Measurements from ENCODE around the gene YY1AP1.
A peak's percentile ranks its signal among the peaks of the same experiment; 100 is the strongest.
"Not testable (repeated sequence)": the region's sequence is repeated elsewhere in the genome, so short reads cannot be mapped to it uniquely, and the experiment has no call there.

The YY1AP1 gene

DNA sequence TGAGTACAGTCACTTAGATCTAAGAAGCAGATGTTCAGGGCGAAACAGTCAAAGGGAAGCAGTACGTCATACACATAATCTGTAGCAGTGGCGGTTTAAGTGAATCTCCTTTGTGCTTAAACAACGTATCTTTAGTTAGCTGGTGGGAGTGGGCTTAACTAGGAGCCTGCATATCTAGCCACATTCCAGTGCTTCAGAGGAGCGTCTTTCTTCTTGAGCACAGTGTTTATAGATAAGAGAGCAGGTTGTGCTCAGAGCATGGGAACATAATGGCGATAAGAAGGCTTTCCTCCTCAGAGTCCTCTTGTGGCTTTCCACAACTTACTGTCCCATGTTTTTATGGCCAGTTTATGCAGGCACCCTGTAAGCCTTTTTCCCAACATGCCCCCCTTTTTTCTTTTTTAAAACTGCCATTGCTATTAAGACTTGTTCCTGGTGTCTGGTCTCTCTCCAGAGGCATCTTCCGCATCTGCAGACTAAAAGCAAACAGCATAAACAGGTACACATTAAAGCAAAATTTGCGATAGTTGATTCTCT, 3.5 kb upstream of the YY1AP1 start:
- peaks cover 0 to 25% of the 10 kb centered on the region in 2 experiments for H3K36me3 ChIP-seq (ENCODE audit: control insufficient read depth in 1 of 2, insufficient read depth in 2 of 2, low read depth in 1 of 2, low read length in 2 of 2)
- H2BK12ac ChIP-seq (ENCODE audit: low read length in 2 of 2): no peak overlapping the region
- H3K9me3 ChIP-seq (ENCODE audit: control insufficient read depth, low read length): no peaks in the 10 kb centered on the region
- H3K4me1 ChIP-seq (ENCODE audit: control insufficient read depth, insufficient read depth, low read depth, low read length): peaks cover 4% of the 10 kb centered on the region
- no peak overlapping the region for H3K23ac ChIP-seq (ENCODE audit: low read length in 2 of 2)
- H3K9ac ChIP-seq (ENCODE audit: low read length): no peak overlapping the region
- no peak overlapping the region for H3K14ac ChIP-seq (ENCODE audit: low read length in 2 of 2)
- H3K18ac ChIP-seq (ENCODE audit: low read depth in 1 of 2, low read length in 2 of 2): no peak overlapping the region
- peaks cover 3% of the 10 kb centered on the region for H3K79me1 ChIP-seq (replicated peaks; ENCODE audit: low read length, poor library complexity, severe bottlenecking)
- no peak overlapping the region for H3K4ac ChIP-seq (ENCODE audit: low read depth in 1 of 2, low read length in 2 of 2)
- DNase-seq: no peak
- no peak overlapping the region for H3K4me3 ChIP-seq (ENCODE audit: insufficient read depth in 1 of 2, low read depth in 1 of 2, low read length in 2 of 2)
- H3K27ac ChIP-seq (ENCODE audit: low read length, poor library complexity, severe bottlenecking): no peak overlapping the region
- no peak overlapping the region for H2AK5ac ChIP-seq (ENCODE audit: low read length, severe bottlenecking)
- no peak overlapping the region for H2BK5ac ChIP-seq (ENCODE audit: low read depth, low read length, poor library complexity, severe bottlenecking)
- 98% methylated on average over 8 of the region's 8 CpGs for WGBS
- H3K27me3 ChIP-seq (ENCODE audit: control insufficient read depth in 1 of 2, insufficient read depth in 1 of 2, low read length in 2 of 2): no peaks in the 10 kb centered on the region
- H3K4me2 ChIP-seq (ENCODE audit: low read length, poor library complexity, severe bottlenecking): no peak overlapping the region
- no peak overlapping the region for H4K8ac ChIP-seq (ENCODE audit: low read length)
- H2BK15ac ChIP-seq (ENCODE audit: low read depth, poor library complexity, severe bottlenecking): no peak overlapping the region
- no peak overlapping the region for H2AFZ ChIP-seq (ENCODE audit: low read depth, low read length)
- H4K91ac ChIP-seq (ENCODE audit: low read length): no peak overlapping the region
- H2BK120ac ChIP-seq (ENCODE audit: low read depth, low read length): no peak overlapping the region

DNA sequence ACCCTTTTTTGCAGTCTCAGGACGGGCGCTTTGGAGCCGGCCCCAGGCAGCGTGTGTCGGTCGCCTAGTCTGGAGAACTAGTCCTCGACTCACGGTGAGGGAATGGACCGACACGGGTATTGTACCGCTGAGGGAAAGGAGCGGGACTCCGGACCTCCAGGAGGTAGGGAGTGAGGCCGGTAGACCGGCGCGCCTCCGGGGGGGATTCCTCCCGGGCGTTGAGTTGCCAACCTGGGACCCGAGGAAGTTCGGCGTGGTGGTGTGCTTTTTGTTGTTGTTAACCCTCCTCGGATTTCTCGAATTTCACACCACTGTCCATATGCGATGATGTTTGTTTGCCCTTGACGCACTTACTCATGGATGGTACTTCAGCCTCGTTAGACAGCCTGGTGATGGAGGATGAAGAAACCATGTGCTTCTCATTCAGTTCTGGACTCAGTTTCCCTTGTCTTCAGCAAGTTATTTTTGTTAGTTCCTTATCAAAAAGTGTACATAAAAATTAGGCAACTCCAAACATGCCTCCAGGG, 570 bp upstream of the YY1AP1 start, which contains the start of gene DAP3:
Gene DAP3 (plus strand): TSS at position 11 of the 527 bp plus-strand sequence. CDS start 20,689 bp downstream, outside the sequence.
- WGBS: 0% methylated on average over 18 of the region's 28 CpGs
- peak within 1 kb of the TSS in 1 of 2 experiments; percentile 100 for H3K14ac ChIP-seq (ENCODE audit: low read length in 2 of 2)
- H2AK5ac ChIP-seq (ENCODE audit: low read length, severe bottlenecking); H3K4me1 ChIP-seq (ENCODE audit: control insufficient read depth, insufficient read depth, low read depth, low read length); H3K9me3 ChIP-seq (ENCODE audit: control insufficient read depth, low read length); H3K27me3 ChIP-seq (ENCODE audit: control insufficient read depth in 1 of 2, insufficient read depth in 1 of 2, low read length in 2 of 2); H3K79me1 ChIP-seq (replicated peaks; ENCODE audit: low read length, poor library complexity, severe bottlenecking); DNase-seq: not testable (repeated sequence)
- H3K36me3 ChIP-seq (ENCODE audit: control insufficient read depth in 1 of 2, insufficient read depth in 2 of 2, low read depth in 1 of 2, low read length in 2 of 2): peaks cover 0 to 25% of the 10 kb centered on the region in 2 experiments
- H2BK120ac ChIP-seq (ENCODE audit: low read depth, low read length): peak within 1 kb of the TSS; percentile 86
- peak within 1 kb of the TSS; percentile 91 to 99 for H3K18ac ChIP-seq (ENCODE audit: low read depth in 1 of 2, low read length in 2 of 2)
- peak within 1 kb of the TSS; percentile 100 for H4K91ac ChIP-seq (ENCODE audit: low read length)
- H3K27ac ChIP-seq (ENCODE audit: low read length, poor library complexity, severe bottlenecking): peak within 1 kb of the TSS; percentile 96
- H3K4me3 ChIP-seq (ENCODE audit: insufficient read depth in 1 of 2, low read depth in 1 of 2, low read length in 2 of 2): peak within 1 kb of the TSS; percentile 92 to 95
- H3K23ac ChIP-seq (ENCODE audit: low read length in 2 of 2): peak within 1 kb of the TSS in 1 of 2 experiments; percentile 97
- H4K8ac ChIP-seq (ENCODE audit: low read length): peak within 1 kb of the TSS; percentile 98
- peak within 1 kb of the TSS; percentile 92 for H2BK15ac ChIP-seq (ENCODE audit: low read depth, poor library complexity, severe bottlenecking)
- peak within 1 kb of the TSS; percentile 100 for H3K9ac ChIP-seq (ENCODE audit: low read length)
- H2BK5ac ChIP-seq (ENCODE audit: low read depth, low read length, poor library complexity, severe bottlenecking): peak within 1 kb of the TSS; percentile 99
- peak within 1 kb of the TSS; percentile 55 for H3K4me2 ChIP-seq (ENCODE audit: low read length, poor library complexity, severe bottlenecking)
- peak within 1 kb of the TSS; percentile 87 for H2AFZ ChIP-seq (ENCODE audit: low read depth, low read length)
- H2BK12ac ChIP-seq (ENCODE audit: low read length in 2 of 2): peak within 1 kb of the TSS; percentile 71 to 100
- H3K4ac ChIP-seq (ENCODE audit: low read depth in 1 of 2, low read length in 2 of 2): peak within 1 kb of the TSS; percentile 82 to 87

DNA sequence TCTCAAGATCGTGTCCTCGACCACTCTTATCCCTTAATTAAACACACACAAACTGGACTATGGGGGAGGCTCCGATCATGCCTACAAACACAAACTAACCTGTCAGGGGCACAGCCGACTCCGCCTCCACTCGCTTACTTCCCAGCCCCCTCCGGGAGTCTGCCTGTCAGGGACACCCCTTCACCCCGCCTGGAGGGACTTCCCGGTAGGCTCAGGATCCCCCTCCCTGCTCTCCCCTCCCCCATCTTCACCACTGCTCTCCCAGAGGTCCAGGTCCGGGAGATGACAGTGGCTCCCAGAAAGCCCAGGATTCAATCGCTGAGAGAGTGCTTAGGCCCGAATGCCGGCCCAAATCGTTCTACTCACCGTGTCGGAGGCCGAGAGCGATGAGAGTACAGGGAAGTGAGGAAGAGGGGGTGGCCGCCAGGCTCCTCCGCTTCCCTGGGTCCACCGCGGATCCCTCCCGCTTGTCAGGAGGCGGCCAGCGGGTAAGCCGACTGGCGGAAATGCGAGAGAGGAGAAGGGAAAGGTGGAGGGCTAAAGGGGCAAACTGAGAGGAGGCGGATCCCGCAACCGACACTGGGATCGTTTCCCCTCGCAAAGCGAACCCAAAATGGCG, 760 bp downstream of the YY1AP1 start:
- Histone ChIP-seq H3K36me3 (ENCODE audit: control insufficient read depth in 1 of 2, insufficient read depth in 2 of 2, low read depth in 1 of 2, low read length in 2 of 2) (peaks cover 0 to 19% of the 10 kb centered on the region in 2 experiments), H3K4me2 (ENCODE audit: low read length, poor library complexity, severe bottlenecking) (peak overlapping the region; percentile 5), H3K4me3 (ENCODE audit: insufficient read depth in 1 of 2, low read depth in 1 of 2, low read length in 2 of 2) (peak overlapping the region; percentile 92 to 95), H2AFZ (ENCODE audit: low read depth, low read length) (peak overlapping the region; percentile 59), H3K14ac (ENCODE audit: low read length in 2 of 2) (peak overlapping the region in 1 of 2 experiments; percentile 100), H3K23ac (ENCODE audit: low read length in 2 of 2) (peak overlapping the region in 1 of 2 experiments; percentile 97), H3K4ac (ENCODE audit: low read depth in 1 of 2, low read length in 2 of 2) (peak overlapping the region; percentile 82 to 87), H2BK15ac (ENCODE audit: low read depth, poor library complexity, severe bottlenecking) (peak overlapping the region; percentile 73), H2BK120ac (ENCODE audit: low read depth, low read length) (peak overlapping the region; percentile 52), H2BK5ac (ENCODE audit: low read depth, low read length, poor library complexity, severe bottlenecking) (peak overlapping the region; percentile 36), H3K9ac (ENCODE audit: low read length) (peak overlapping the region; percentile 100), H4K91ac (ENCODE audit: low read length) (peak overlapping the region; percentile 100), H4K8ac (ENCODE audit: low read length) (peak overlapping the region; percentile 81), H3K18ac (ENCODE audit: low read depth in 1 of 2, low read length in 2 of 2) (peak overlapping the region; percentile 49 to 98), H3K27ac (ENCODE audit: low read length, poor library complexity, severe bottlenecking) (peak overlapping the region; percentile 96)
- not testable (repeated sequence) for H3K4me1 ChIP-seq (ENCODE audit: control insufficient read depth, insufficient read depth, low read depth, low read length); H3K27me3 ChIP-seq (ENCODE audit: control insufficient read depth in 1 of 2, insufficient read depth in 1 of 2, low read length in 2 of 2); DNase-seq; H2BK12ac ChIP-seq (ENCODE audit: low read length in 2 of 2); H3K79me1 ChIP-seq (replicated peaks; ENCODE audit: low read length, poor library complexity, severe bottlenecking); H3K9me3 ChIP-seq (ENCODE audit: control insufficient read depth, low read length); H2AK5ac ChIP-seq (ENCODE audit: low read length, severe bottlenecking)
- 1% methylated on average over 23 of the region's 35 CpGs for WGBS

DNA sequence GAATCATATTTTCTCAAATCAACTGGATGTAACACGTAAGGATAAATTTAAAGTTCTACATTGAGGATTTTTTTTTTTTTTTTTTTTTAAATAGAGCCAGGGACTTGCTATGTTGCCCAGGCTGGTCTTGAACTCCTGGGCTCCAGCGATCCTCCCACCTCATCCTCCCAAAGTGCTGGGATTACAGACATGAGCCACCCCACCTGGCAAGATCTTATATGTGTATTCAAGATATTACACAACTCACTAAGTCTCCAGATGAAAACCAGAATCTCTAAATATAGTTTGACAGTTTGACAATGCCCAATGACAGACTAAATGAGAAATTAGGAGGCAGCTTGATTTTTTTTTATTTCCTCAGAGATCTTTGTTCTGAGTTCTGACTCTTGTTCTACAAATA, 6.8 kb downstream of the YY1AP1 start:
- H3K79me1 ChIP-seq (replicated peaks; ENCODE audit: low read length, poor library complexity, severe bottlenecking): peaks cover 12% of the 10 kb centered on the region
- 100% methylated on average over 1 of the region's 2 CpGs for WGBS
- peaks cover 4% of the 10 kb centered on the region for H3K4me1 ChIP-seq (ENCODE audit: control insufficient read depth, insufficient read depth, low read depth, low read length)
- H4K8ac ChIP-seq (ENCODE audit: low read length): no peak overlapping the region
- H3K4me3 ChIP-seq (ENCODE audit: insufficient read depth in 1 of 2, low read depth in 1 of 2, low read length in 2 of 2): no peak overlapping the region
- H2BK120ac ChIP-seq (ENCODE audit: low read depth, low read length): no peak overlapping the region
- no peak overlapping the region for H2AK5ac ChIP-seq (ENCODE audit: low read length, severe bottlenecking)
- H2BK12ac ChIP-seq (ENCODE audit: low read length in 2 of 2): no peak overlapping the region
- H3K27ac ChIP-seq (ENCODE audit: low read length, poor library complexity, severe bottlenecking): no peak overlapping the region
- H3K27me3 ChIP-seq (ENCODE audit: control insufficient read depth in 1 of 2, insufficient read depth in 1 of 2, low read length in 2 of 2): no peaks in the 10 kb centered on the region
- H4K91ac ChIP-seq (ENCODE audit: low read length): no peak overlapping the region
- H3K9me3 ChIP-seq (ENCODE audit: control insufficient read depth, low read length): no peaks in the 10 kb centered on the region
- no peak overlapping the region for H2BK15ac ChIP-seq (ENCODE audit: low read depth, poor library complexity, severe bottlenecking)
- H3K4ac ChIP-seq (ENCODE audit: low read depth in 1 of 2, low read length in 2 of 2): no peak overlapping the region
- no peak overlapping the region for H3K18ac ChIP-seq (ENCODE audit: low read depth in 1 of 2, low read length in 2 of 2)
- H2AFZ ChIP-seq (ENCODE audit: low read depth, low read length): no peak overlapping the region
- no peak overlapping the region for H3K4me2 ChIP-seq (ENCODE audit: low read length, poor library complexity, severe bottlenecking)
- no peak overlapping the region for H2BK5ac ChIP-seq (ENCODE audit: low read depth, low read length, poor library complexity, severe bottlenecking)
- DNase-seq: no peak
- H3K36me3 ChIP-seq (ENCODE audit: control insufficient read depth in 1 of 2, insufficient read depth in 2 of 2, low read depth in 1 of 2, low read length in 2 of 2): peaks cover 8 to 37% of the 10 kb centered on the region in 2 experiments
- no peak overlapping the region for H3K9ac ChIP-seq (ENCODE audit: low read length)
- no peak overlapping the region for H3K14ac ChIP-seq (ENCODE audit: low read length in 2 of 2)
- no peak overlapping the region for H3K23ac ChIP-seq (ENCODE audit: low read length in 2 of 2)
